HL-60 (cell line): ENCODE results near the gene CCDC74B.
"Not testable (repeated sequence)": the region's sequence is repeated elsewhere in the genome, so short reads cannot be mapped to it uniquely, and the experiment has no call there.

ENCODE experiments used
- DNase-seq, 2 experiments: peaks; one replicate each; pipeline ENCODE4 v3.0.0-alpha.2; 2010 to 2020; ENCODE audit warnings: low read depth in 1 of 2, low spot score in 1 of 2
- H3K27ac ChIP-seq: fragments of 250-450 bp; sonication (Bioruptor Pico); replicated peaks from 2 replicates; pipeline ENCODE4 v1.5.1; 2020; ENCODE audit warnings: mild to moderate bottlenecking, moderate library complexity
- H3K27me3 ChIP-seq: fragments of 250-450 bp; sonication (Bioruptor Pico); 2 replicates; pipeline ENCODE4 v1.5.1; 2021; ENCODE audit warnings: mild to moderate bottlenecking, moderate library complexity; ENCODE audit not compliant: insufficient read depth, poor library complexity, severe bottlenecking
- H3K4me3 ChIP-seq: replicated peaks from 2 replicates; pipeline ENCODE4 v1.5.1; 2011; ENCODE audit warnings: mild to moderate bottlenecking, control low read depth, low read length; ENCODE audit not compliant: insufficient read depth
- GABPA ChIP-seq: IDR thresholded peaks from 2 replicates; pipeline ENCODE4 v1.6.1; 2012; ENCODE audit warnings: low read depth
- POLR2AphosphoS5 ChIP-seq: IDR thresholded peaks from 2 replicates; pipeline ENCODE4 v1.6.1; 2012; ENCODE audit warnings: low read depth
- SPI1 ChIP-seq: IDR thresholded peaks from 2 replicates; pipeline ENCODE4 v1.6.1; 2012; ENCODE audit warnings: low read depth, mild to moderate bottlenecking, borderline replicate concordance
- TF ChIP-seq, protein P1 (sequence below): IDR thresholded peaks from one replicate; pipeline ENCODE4 v1.5.1; 2011; ENCODE audit warnings: low read length, control low read depth, inconsistent platforms; ENCODE audit not compliant: insufficient read depth
- TF ChIP-seq, protein P2 (sequence below): IDR thresholded peaks from 2 replicates; pipeline ENCODE4 v1.6.1; 2012; ENCODE audit warnings: low read depth; ENCODE audit not compliant: insufficient replicate concordance

CCDC74B gene

DNA sequence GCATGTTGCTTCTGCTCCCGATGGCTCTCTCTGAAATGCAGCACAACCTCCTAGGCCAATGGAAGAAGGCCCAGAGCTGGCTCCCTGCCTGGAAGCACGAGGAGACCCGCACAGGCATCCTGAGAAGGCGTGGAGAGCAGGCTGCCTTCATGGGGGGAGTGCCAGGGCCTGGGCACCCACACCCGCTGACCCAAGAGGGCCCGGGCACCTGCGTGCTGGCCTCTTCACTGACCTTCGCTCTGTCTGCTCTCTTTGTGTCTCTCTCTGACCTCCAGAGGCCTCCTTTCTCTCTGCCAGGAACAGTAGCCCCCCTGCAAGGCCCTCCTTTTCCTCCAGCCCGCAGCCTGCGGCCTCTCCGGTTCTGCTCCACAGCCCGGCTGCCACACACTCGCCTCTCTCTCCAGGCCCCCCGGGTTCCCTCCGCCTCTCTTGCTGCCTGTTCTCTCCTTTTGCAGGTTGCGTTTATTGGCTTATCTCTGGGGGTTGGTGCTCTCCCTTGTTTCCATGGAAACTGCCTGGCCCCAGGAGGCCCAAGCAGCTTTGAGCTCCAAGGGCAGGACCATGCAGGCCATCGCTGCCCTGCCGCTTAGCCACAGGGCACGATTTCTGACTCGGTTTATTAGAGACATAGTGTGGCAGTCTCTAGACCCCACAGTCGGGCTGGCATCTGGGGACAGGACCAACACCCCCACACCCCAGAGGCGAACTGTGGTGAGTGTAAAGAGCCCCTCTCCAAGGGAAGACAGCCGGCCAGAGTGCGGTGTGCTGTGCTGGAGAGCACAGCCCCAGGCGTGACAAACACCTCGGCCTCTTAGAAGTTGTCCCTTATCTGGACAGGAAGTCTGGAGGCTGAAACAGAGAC is 38.8 kb upstream of the CCDC74B start:
- peak overlapping the region; percentile 94 for H3K4me3 ChIP-seq
- H3K27ac ChIP-seq: no peak overlapping the region; the same call in 1 of the 2 replicates
- DNase-seq: no peak
- H3K27me3 ChIP-seq: no peaks in the 10 kb centered on the region
- TF ChIP-seq, protein P1, sequence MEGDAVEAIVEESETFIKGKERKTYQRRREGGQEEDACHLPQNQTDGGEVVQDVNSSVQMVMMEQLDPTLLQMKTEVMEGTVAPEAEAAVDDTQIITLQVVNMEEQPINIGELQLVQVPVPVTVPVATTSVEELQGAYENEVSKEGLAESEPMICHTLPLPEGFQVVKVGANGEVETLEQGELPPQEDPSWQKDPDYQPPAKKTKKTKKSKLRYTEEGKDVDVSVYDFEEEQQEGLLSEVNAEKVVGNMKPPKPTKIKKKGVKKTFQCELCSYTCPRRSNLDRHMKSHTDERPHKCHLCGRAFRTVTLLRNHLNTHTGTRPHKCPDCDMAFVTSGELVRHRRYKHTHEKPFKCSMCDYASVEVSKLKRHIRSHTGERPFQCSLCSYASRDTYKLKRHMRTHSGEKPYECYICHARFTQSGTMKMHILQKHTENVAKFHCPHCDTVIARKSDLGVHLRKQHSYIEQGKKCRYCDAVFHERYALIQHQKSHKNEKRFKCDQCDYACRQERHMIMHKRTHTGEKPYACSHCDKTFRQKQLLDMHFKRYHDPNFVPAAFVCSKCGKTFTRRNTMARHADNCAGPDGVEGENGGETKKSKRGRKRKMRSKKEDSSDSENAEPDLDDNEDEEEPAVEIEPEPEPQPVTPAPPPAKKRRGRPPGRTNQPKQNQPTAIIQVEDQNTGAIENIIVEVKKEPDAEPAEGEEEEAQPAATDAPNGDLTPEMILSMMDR: no peak
- TF ChIP-seq, protein P2, sequence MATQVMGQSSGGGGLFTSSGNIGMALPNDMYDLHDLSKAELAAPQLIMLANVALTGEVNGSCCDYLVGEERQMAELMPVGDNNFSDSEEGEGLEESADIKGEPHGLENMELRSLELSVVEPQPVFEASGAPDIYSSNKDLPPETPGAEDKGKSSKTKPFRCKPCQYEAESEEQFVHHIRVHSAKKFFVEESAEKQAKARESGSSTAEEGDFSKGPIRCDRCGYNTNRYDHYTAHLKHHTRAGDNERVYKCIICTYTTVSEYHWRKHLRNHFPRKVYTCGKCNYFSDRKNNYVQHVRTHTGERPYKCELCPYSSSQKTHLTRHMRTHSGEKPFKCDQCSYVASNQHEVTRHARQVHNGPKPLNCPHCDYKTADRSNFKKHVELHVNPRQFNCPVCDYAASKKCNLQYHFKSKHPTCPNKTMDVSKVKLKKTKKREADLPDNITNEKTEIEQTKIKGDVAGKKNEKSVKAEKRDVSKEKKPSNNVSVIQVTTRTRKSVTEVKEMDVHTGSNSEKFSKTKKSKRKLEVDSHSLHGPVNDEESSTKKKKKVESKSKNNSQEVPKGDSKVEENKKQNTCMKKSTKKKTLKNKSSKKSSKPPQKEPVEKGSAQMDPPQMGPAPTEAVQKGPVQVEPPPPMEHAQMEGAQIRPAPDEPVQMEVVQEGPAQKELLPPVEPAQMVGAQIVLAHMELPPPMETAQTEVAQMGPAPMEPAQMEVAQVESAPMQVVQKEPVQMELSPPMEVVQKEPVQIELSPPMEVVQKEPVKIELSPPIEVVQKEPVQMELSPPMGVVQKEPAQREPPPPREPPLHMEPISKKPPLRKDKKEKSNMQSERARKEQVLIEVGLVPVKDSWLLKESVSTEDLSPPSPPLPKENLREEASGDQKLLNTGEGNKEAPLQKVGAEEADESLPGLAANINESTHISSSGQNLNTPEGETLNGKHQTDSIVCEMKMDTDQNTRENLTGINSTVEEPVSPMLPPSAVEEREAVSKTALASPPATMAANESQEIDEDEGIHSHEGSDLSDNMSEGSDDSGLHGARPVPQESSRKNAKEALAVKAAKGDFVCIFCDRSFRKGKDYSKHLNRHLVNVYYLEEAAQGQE: no peak
- no peak for TF ChIP-seq GABPA
- TF ChIP-seq POLR2AphosphoS5: no peak
- TF ChIP-seq SPI1: no peak

DNA sequence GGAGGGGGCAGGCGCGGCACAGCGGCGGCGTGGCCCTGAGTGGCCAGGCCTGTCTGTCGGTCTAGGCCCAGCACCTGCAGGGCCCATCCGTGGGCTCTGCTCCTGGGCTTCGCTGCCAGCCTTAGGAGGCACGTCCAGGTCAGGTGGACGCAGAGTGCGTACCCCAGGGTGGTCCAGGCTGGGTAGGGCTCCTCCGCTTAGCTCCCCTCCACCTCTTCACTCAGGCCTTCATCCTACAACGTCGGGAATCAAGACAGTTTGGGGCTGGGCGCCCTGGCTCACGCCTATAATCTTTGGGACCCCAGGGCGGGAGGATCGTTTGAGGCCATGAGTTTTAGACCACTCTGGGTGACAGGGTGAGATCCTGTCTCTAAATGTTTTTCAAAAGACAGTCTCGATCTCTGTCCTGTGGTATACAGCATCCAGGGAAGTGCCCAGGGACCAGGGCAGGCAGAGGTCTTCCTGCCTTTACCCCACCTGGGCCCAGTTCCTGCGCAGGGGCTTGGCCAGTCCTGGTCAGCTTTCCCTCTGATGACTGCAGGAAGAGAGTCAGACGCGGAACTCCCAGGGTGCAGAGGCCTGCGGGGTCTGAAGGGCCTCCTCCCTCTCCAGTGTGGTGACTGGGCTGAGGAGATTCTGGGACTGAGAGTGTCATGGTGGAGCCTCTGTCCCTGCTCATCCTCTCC is 38.1 kb upstream of the CCDC74B start:
- peak overlapping the region; percentile 94 for H3K4me3 ChIP-seq
- H3K27ac ChIP-seq: peak overlapping the region; percentile 97
- not testable (repeated sequence) for H3K27me3 ChIP-seq
- DNase-seq: peak in 1 of 2 experiments; percentile 42

DNA sequence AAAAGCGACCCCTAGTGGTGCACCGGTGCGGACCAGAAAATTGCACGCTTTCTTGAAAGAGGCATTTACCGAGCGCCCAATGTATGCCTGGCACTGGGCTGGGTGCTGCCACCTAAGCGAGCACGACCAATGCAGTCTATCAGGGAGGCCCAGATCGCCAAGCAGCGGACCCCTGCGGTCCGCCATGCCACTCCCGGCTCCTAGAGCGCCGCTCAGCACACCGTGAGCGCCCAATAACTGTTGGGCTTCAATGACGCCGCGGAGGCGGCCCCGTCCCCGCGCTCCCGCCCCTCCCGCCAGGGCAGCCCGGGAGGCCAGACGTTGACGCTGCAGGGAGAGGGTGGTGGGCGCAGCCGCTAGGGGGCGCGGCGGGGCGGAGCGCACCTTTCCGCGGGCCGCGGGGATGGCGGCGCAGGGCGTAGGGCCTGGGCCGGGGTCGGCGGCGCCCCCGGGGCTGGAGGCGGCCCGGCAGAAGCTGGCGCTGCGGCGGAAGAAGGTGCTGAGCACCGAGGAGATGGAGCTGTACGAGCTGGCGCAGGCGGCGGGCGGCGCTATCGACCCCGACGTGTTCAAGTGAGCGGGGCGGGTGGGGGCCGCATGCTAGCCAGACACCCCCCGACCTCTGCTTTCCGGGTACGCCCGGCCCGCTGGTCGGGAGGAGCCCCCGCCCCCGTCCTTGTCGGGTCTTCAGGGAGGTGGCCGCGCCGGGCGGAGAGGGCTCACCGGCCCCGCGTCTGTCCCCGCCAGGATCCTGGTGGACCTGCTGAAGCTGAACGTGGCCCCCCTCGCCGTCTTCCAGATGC is 37.2 kb upstream of the CCDC74B start, which contains the start of gene MZT2B:
TSS of gene MZT2B (plus strand) at position 383 of the 803 bp plus-strand sequence. CDS start at position 404, 21 bp downstream.
- peak within 1 kb of the TSS; percentile 94 for H3K4me3 ChIP-seq
- TF ChIP-seq POLR2AphosphoS5: 0 out of 2 replicates have a peak, but pooled peaks have one; percentile 13
- TF ChIP-seq, protein P1: peak; percentile 26
- H3K27ac ChIP-seq: peak within 1 kb of the TSS; percentile 97
- not testable (repeated sequence) for H3K27me3 ChIP-seq
- peak; percentile 58 to 90 for DNase-seq

DNA sequence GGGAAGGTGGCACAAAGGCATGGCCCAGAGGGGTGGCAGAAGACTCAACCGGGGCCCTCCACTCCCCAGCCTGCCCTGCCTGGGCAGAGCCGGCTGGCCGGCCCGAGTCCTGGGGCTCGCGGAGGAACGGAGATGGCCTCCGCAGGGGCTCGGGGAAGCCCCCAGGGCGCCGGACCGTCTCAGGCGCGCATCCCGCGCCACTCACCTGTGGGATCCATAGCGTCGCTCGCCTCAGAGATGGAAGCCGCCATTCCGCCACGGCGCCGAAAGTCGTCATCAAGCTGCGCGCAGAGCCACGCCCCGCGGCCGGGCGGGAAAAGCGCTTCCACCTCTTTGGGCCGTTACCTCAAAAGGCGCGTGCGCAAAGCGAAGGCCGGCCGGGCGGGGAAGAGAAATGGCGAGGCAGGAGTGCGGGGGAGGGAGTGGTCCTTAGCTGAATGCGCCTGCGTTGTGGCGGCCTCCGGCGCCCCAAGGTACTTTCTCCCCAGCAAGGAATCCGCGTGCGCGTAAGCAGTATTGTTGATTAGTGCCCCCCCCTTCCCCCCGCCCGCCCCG is 36.5 kb upstream of the CCDC74B start, which contains the start of gene SMPD4:
TSS of gene SMPD4 (minus strand) at position 278 of the 555 bp plus-strand sequence. CDS start 5,010 bp downstream, outside the sequence.
- Histone ChIP-seq H3K27ac (peak within 1 kb of the TSS; percentile 97), H3K4me3 (peak within 1 kb of the TSS; percentile 94), H3K27me3 (no peaks in the 10 kb centered on the region)
- no peak; the same call in 1 of the 2 replicates for TF ChIP-seq SPI1
- TF ChIP-seq POLR2AphosphoS5: no peak; the same call in 1 of the 2 replicates
- TF ChIP-seq, protein P1: no peak
- TF ChIP-seq, protein P2: peak; percentile 39
- no peak for TF ChIP-seq GABPA
- peak; percentile 81 to 96 for DNase-seq

DNA sequence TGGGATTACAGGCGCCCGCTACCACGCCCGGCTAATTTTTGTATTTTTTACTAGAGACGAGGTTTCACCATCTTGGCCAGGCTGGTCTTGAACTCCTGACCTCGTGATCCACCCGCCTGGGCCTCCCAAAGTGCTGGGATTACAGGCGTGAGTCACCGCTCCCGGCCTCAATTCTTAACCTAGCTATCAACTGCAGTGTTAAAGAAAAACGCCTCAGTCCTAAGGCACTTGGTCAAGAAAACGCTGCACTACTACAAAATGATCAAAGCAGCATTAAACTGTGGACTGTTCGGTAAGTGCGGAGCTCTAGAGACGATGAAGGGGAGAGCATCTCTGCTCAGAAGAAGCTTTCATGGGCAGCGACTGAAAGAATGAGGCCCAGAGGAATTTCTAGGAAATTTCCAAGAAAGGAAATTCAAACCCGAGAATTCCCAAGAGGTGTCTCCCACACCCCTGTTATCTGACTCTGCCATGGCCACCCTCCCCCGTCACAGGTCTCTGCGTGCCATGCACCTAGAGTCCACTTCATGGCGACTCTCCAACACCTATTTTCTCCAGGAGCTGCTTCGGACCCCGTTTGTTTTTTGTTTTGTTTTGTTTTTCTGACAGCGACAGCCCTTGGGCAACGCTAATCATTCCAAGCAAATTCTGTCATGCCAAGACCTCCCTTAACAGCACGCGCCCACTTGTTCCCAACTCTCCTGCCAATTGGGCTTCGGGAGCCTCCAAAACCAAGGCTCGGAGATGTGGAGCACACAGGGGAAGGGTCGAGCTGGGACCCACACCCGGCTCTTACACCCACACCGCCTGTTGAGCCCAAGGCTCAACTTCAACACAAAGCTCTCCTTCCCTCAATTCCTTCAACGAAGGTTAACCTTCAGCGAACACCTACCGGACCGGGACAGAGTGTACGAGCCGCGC is 35.8 kb upstream of the CCDC74B start:
- H3K27ac ChIP-seq: peak overlapping the region; percentile 97
- not testable (repeated sequence) for H3K27me3 ChIP-seq, DNase-seq
- peak overlapping the region; percentile 94 for H3K4me3 ChIP-seq
